H1 (cell line): ENCODE data around the gene CAGE1. TPM values are rescaled to one million over a fixed set of nuclear protein-coding genes. Genes with fewer than 3 reads are reported as not detected.

Experiments used
- CTCF ChIA-PET: fragments of 300-600 bp; sonication (Branson Sonifier 250); formaldehyde crosslinking; loops from one replicate; lab custom pipeline; 2021; ENCODE audit not compliant: partially characterized antibody; lab: Charles Lee
- POLR2A ChIA-PET: fragments of 300-600 bp; sonication (Branson Sonifier 250); formaldehyde crosslinking; loops from one replicate; lab custom pipeline; 2021; ENCODE audit warnings: inconsistent platforms; ENCODE audit not compliant: partially characterized antibody; lab: Charles Lee
- DNase-seq, 2 experiments: peaks; one replicate each; pipeline versions ENCODE4 v3.0.0 to v3.0.0-alpha.2; 2010 to 2022; ENCODE audit warnings: low spot score in 2 of 2, low read depth in 1 of 2, mixed read lengths in 1 of 2
- FAIRE-seq: peaks from 2 replicates; lab custom pipeline; 2011; peaks lifted over from hg19 to GRCh38; lab: Jason Lieb, UNC
- H2AFZ ChIP-seq: 2 replicates; pipeline ENCODE4 v1.8.1; 2012; ENCODE audit warnings: low read length, inconsistent platforms
- H2AK5ac ChIP-seq: 2 replicates; pipeline ENCODE4 v1.6.1; 2013; ENCODE audit warnings: low read depth, low read length
- H2BK120ac ChIP-seq: replicated peaks from 2 replicates; pipeline ENCODE3; 2013; ENCODE audit warnings: low read depth, low read length, inconsistent platforms
- H2BK12ac ChIP-seq: 2 replicates; pipeline ENCODE4 v1.6.1; 2013; ENCODE audit warnings: low read depth, low read length
- H2BK15ac ChIP-seq: 2 replicates; pipeline ENCODE4 v1.6.1; 2013; ENCODE audit warnings: low read length
- H2BK20ac ChIP-seq: 2 replicates; pipeline ENCODE4 v1.6.1; 2013; ENCODE audit warnings: low read length
- H2BK5ac ChIP-seq: 2 replicates; pipeline ENCODE4 v1.6.1; 2013; ENCODE audit warnings: low read depth, low read length
- H3K14ac ChIP-seq: 2 replicates; pipeline ENCODE4 v1.6.1; 2013; ENCODE audit warnings: inconsistent platforms; ENCODE audit not compliant: insufficient read length
- H3K18ac ChIP-seq: 2 replicates; pipeline ENCODE4 v1.6.1; 2013; ENCODE audit warnings: low read length; ENCODE audit errors: extremely low read depth
- H3K23ac ChIP-seq: 2 replicates; pipeline ENCODE4 v1.6.1; 2013; ENCODE audit warnings: inconsistent platforms; ENCODE audit not compliant: insufficient read length
- H3K23me2 ChIP-seq: 2 replicates; pipeline ENCODE4 v1.6.1; 2013; ENCODE audit warnings: low read depth, low read length
- H3K27ac ChIP-seq: 2 replicates; pipeline ENCODE4 v1.6.1; 2011; ENCODE audit warnings: low read depth, low read length, inconsistent platforms
- H3K27me3 ChIP-seq, 4 experiments: replicated peaks in 1 of 4; 1 replicate in 1 of 4; 2 replicates in 3 of 4; pipeline versions ENCODE4 v1.6.1 to v1.8.1; 2011 to 2013; ENCODE audit warnings: low read length in 3 of 4, mild to moderate bottlenecking in 3 of 4, inconsistent platforms in 2 of 4, mixed read lengths in 2 of 4, moderate library complexity in 1 of 4; ENCODE audit not compliant: control insufficient read depth in 3 of 4, insufficient read depth in 3 of 4; ENCODE audit errors: extremely low read depth in 1 of 4
- H3K36me3 ChIP-seq, 4 experiments: 2 replicates each; pipeline versions ENCODE4 v1.6.1 to v1.8.1; 2011 to 2013; ENCODE audit warnings: mild to moderate bottlenecking in 4 of 4, low read length in 3 of 4, moderate library complexity in 2 of 4, control low read depth in 1 of 4, inconsistent platforms in 1 of 4; ENCODE audit not compliant: insufficient read depth in 4 of 4, control insufficient read depth in 2 of 4
- H3K4ac ChIP-seq: replicated peaks from 2 replicates; pipeline ENCODE3; 2013; ENCODE audit warnings: low read length, low read depth, mixed read lengths, inconsistent platforms; ENCODE audit not compliant: insufficient read length
- H3K4me1 ChIP-seq, 4 experiments: replicated peaks in 1 of 4; 1 replicate in 1 of 4; 2 replicates in 3 of 4; pipeline versions ENCODE4 v1.6.1 to v1.8.1; 2011 to 2013; ENCODE audit warnings: low read length in 3 of 4, inconsistent platforms in 2 of 4, mixed read lengths in 1 of 4; ENCODE audit not compliant: insufficient read depth in 4 of 4, control insufficient read depth in 3 of 4
- H3K4me2 ChIP-seq, 2 experiments: 2 replicates each; pipeline versions ENCODE4 v1.6.1 to v1.8.1; 2011 to 2013; ENCODE audit warnings: low read depth in 2 of 2, low read length in 2 of 2, control low read depth in 1 of 2, inconsistent platforms in 1 of 2, mild to moderate bottlenecking in 1 of 2; ENCODE audit not compliant: insufficient read depth in 1 of 2
- H3K4me3 ChIP-seq, 4 experiments: fragments of 200-600, 300-600 bp in 1 of 4; sonication (generic), shearing (Covaris generic), sonication (Bioruptor Twin) in 1 of 4; 2 replicates each; pipeline versions ENCODE4 v1.5.1 to v1.8.1; 2011 to 2016; ENCODE audit warnings: low read length in 4 of 4, low read depth in 3 of 4, control low read depth in 2 of 4, inconsistent platforms in 2 of 4, mild to moderate bottlenecking in 2 of 4, mixed read lengths in 1 of 4, moderate library complexity in 1 of 4; ENCODE audit not compliant: insufficient read depth in 2 of 4; ENCODE audit errors: extremely low read depth in 1 of 4
- H3K56ac ChIP-seq: replicated peaks from 2 replicates; pipeline ENCODE3; 2013; ENCODE audit warnings: low read depth, mild to moderate bottlenecking, mixed read lengths, low read length, inconsistent platforms; ENCODE audit not compliant: insufficient read length
- H3K79me1 ChIP-seq: 2 replicates; pipeline ENCODE4 v1.6.1; 2013; ENCODE audit warnings: low read depth, low read length, control low read depth
- H3K79me2 ChIP-seq, 2 experiments: 2 replicates each; pipeline versions ENCODE4 v1.6.1 to v1.8.1; 2012 to 2013; ENCODE audit warnings: low read length in 2 of 2, mild to moderate bottlenecking in 2 of 2, inconsistent platforms in 1 of 2; ENCODE audit not compliant: insufficient read depth in 2 of 2, control insufficient read depth in 1 of 2
- H3K9ac ChIP-seq, 4 experiments: replicated peaks in 1 of 4; 1 replicate in 1 of 4; 2 replicates in 3 of 4; pipeline versions ENCODE4 v1.6.1 to v1.8.1; 2011 to 2013; ENCODE audit warnings: low read depth in 3 of 4, low read length in 3 of 4, control low read depth in 2 of 4, mild to moderate bottlenecking in 2 of 4, moderate library complexity in 2 of 4, inconsistent platforms in 1 of 4; ENCODE audit errors: extremely low read depth in 1 of 4
- H3K9me3 ChIP-seq, 2 experiments: 2 replicates each; pipeline versions ENCODE4 v1.6.1 to v1.8.1; 2012 to 2013; ENCODE audit warnings: mild to moderate bottlenecking in 2 of 2, moderate library complexity in 2 of 2, control low read depth in 1 of 2, inconsistent platforms in 1 of 2, low read depth in 1 of 2, low read length in 1 of 2, mixed read lengths in 1 of 2; ENCODE audit not compliant: insufficient read depth in 2 of 2
- H4K20me1 ChIP-seq, 2 experiments: replicated peaks in 1 of 2; 2 replicates each; pipeline versions ENCODE3 to v1.8.1; 2011 to 2013; ENCODE audit warnings: inconsistent platforms in 2 of 2, low read length in 2 of 2, mild to moderate bottlenecking in 1 of 2; ENCODE audit not compliant: insufficient read depth in 2 of 2, control insufficient read depth in 1 of 2
- H4K5ac ChIP-seq: 2 replicates; pipeline ENCODE4 v1.6.1; 2013; ENCODE audit warnings: low read length, low read depth, mixed read lengths, inconsistent platforms; ENCODE audit not compliant: insufficient read length
- H4K8ac ChIP-seq: 2 replicates; pipeline ENCODE4 v1.8.0; 2013; ENCODE audit warnings: mild to moderate bottlenecking, moderate library complexity, low read length, inconsistent platforms; ENCODE audit not compliant: insufficient read depth; ENCODE audit errors: extremely low read depth
- H4K91ac ChIP-seq: replicated peaks from 2 replicates; pipeline ENCODE3; 2013; ENCODE audit warnings: low read length, mixed read lengths, inconsistent platforms; ENCODE audit not compliant: insufficient read length
- RXRA ChIP-seq: IDR thresholded peaks from 2 replicates; pipeline ENCODE4 v1.6.1; 2011; ENCODE audit warnings: low read depth, mild to moderate bottlenecking, low read length, moderate library complexity; ENCODE audit not compliant: insufficient read depth
- WGBS, 2 experiments: shearing (Covaris generic) in 1 of 2; methylation state at CpG; one replicate each; pipeline versions ENCODE4 v1.1.6 to v1.1.7; 2013 to 2015; ENCODE audit warnings: low lambda C conversion rate in 2 of 2, mixed read lengths in 2 of 2, inconsistent platforms in 1 of 2, low coverage in 1 of 2, missing lambda C conversion rate in 1 of 2; ENCODE audit not compliant: insufficient replicate concordance in 2 of 2, insufficient coverage in 1 of 2, insufficient read length in 1 of 2; ENCODE audit errors: extremely low coverage in 1 of 2, missing lambda C conversion rate in 1 of 2; 5-methylcytosine and 5-hydroxymethylcytosine counted together
- polyA plus RNA-seq, 7 experiments: library from polyadenylated mRNA; depleted of rRNA in 3 of 7; stranded (reverse) in 5 of 7; unstranded in 2 of 7; fragments of >200 nt in 5 of 7; fragments of 200-250 nt in 2 of 7; gene quantifications; 1 replicate in 5 of 7; 2 replicates in 1 of 7; 4 replicates in 1 of 7; pipeline versions ENCODE4 v1.2.1 to v1.2.3, GENCODE V29; 2011 to 2013; ENCODE audit warnings: missing spikeins in 2 of 7, mixed read lengths in 2 of 7
- total RNA-seq: library from RNA; stranded (reverse); fragmentation: NEBNext Ultra II Directional; extraction: Animal tissue kit (Norgen Biotek cat#: 25700); gene quantifications from 2 replicates; pipeline ENCODE4 v1.2.1, GENCODE V29; 2021

Gene CAGE1
- total and polyA plus RNA-seq, 2 of the 8 experiments (the other 6 are each of a cell fraction or from before 2014, with no cell fraction given): 0.09 TPM; not detected in 1

DNA sequence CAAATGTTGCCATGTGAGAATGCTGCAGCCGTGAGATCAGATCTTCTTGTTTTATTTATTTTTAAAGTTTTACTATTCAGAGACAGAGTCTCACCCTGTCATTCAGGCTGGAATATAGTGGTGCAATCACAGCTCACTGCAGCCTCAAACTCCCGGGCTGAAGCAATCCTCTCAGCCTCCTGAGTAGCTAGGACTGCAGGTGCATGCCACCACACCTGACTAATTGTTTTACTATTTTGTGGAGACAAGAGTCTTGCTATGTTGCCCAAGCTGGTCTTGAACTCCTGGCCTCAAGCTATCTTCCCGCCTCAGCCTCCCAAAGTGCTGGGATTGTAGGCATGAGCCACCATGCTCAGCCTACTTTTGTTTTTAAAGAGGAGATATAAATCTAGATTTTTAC is 54.0 kb downstream of the CAGE1 start:
- H4K91ac ChIP-seq: no peak overlapping the region
- H3K9ac ChIP-seq: no peak overlapping the region
- no peak overlapping the region for H2BK5ac ChIP-seq
- H3K4me1 ChIP-seq: 0 out of 7 replicates have a peak, but pooled peaks cover 0 to 2% (median 0%) of the 10 kb centered on the region in 4 experiments
- H3K23me2 ChIP-seq: no peaks in the 10 kb centered on the region
- no peak overlapping the region for H3K23ac ChIP-seq
- no peak overlapping the region for H2BK12ac ChIP-seq
- no peak overlapping the region for H3K4me2 ChIP-seq
- H4K20me1 ChIP-seq: no peaks in the 10 kb centered on the region
- no peak for FAIRE-seq
- no peak for DNase-seq
- 88% methylated on average over 3 of the region's 3 CpGs; no CpG with 5 or more reads in 1 of the 2 experiments for WGBS, 2 experiments
- no peak overlapping the region for H2BK20ac ChIP-seq
- H3K18ac ChIP-seq: no peak overlapping the region
- H3K14ac ChIP-seq: no peak overlapping the region
- no peaks in the 10 kb centered on the region for H3K79me1 ChIP-seq
- H2AFZ ChIP-seq: no peak overlapping the region
- H3K4ac ChIP-seq: no peak overlapping the region
- TF ChIP-seq RXRA: no peak
- no peaks in the 10 kb centered on the region for H3K27me3 ChIP-seq
- no peaks in the 10 kb centered on the region for H3K79me2 ChIP-seq
- H2BK15ac ChIP-seq: no peak overlapping the region
- no peak overlapping the region for H2AK5ac ChIP-seq
- no peak overlapping the region for H3K4me3 ChIP-seq
- H3K36me3 ChIP-seq: no peaks in the 10 kb centered on the region
- no peak overlapping the region for H4K8ac ChIP-seq
- no peaks in the 10 kb centered on the region for H3K9me3 ChIP-seq
- H3K27ac ChIP-seq: no peak overlapping the region
- ChIA-PET POLR2A (interaction anchor here (1.0 kb wide), 1 partner anchor 52 kb away, joined by 3 read pairs; no protein-coding TSS in a partner anchor), CTCF (interaction anchor here (0.8 to 1.7 kb wide), 6 partner anchors 9 to 280 kb away, joined by 3 to 7 read pairs (median 4); partner anchors contain the start of genes CAGE1 and RIOK1)
- H4K5ac ChIP-seq: no peak overlapping the region
- no peak overlapping the region for H3K56ac ChIP-seq
- no peak overlapping the region for H2BK120ac ChIP-seq
